Measurements from ENCODE around the gene FBRSL1. TPM values are rescaled to one million over a fixed set of nuclear protein-coding genes. Genes with fewer than 3 reads are reported as not detected.

Gene FBRSL1
- total RNA-seq, 1 donor from 2014 or later: 108 TPM

DNA sequence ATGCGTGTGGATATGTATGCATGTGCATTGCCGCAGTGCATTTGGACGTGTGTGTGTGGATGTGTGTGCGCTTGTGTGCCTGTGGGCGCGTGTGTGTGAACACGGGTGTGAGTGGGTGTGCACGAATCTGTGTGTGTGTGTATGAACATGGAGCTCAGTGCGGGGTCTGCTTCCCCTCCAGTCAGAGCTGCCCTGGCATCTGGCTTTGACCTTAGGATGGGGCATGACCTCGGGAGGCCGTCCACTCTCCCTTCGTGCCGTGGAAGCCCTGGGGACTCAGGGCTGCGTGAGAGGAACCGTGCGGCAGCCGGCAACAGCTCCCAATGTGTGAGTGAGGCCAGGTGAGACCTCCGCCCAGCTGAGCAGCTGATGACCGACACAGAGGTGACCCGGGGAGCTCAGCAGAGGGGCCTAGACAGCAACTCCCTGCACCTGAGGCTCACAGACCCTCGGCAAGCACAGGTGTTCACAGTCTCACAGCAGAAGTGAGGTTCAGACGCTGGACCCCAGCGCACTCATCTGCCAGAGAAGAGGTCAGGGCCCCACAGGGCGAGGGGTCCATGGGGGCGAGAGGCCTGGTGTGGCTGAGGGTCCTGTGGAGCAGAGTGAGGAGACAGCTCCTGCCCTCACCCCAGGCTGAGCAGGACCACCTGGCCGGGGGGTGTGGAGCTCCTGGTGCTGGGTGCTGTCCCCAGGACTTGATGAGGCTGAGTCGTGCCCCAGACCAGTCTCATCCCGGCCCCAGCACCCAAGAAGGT lies 33.6 kb upstream of the FBRSL1 start:
- DNase-seq (ENCODE audit: extremely low spot score, unreplicated experiment): no peak
- H3K27me3 Mint-ChIP-seq: peaks cover 12% of the 10 kb centered on the region
- TF ChIP-seq, protein P1, sequence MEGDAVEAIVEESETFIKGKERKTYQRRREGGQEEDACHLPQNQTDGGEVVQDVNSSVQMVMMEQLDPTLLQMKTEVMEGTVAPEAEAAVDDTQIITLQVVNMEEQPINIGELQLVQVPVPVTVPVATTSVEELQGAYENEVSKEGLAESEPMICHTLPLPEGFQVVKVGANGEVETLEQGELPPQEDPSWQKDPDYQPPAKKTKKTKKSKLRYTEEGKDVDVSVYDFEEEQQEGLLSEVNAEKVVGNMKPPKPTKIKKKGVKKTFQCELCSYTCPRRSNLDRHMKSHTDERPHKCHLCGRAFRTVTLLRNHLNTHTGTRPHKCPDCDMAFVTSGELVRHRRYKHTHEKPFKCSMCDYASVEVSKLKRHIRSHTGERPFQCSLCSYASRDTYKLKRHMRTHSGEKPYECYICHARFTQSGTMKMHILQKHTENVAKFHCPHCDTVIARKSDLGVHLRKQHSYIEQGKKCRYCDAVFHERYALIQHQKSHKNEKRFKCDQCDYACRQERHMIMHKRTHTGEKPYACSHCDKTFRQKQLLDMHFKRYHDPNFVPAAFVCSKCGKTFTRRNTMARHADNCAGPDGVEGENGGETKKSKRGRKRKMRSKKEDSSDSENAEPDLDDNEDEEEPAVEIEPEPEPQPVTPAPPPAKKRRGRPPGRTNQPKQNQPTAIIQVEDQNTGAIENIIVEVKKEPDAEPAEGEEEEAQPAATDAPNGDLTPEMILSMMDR (conservative IDR thresholded peaks at IDR 0.05): no peak

DNA sequence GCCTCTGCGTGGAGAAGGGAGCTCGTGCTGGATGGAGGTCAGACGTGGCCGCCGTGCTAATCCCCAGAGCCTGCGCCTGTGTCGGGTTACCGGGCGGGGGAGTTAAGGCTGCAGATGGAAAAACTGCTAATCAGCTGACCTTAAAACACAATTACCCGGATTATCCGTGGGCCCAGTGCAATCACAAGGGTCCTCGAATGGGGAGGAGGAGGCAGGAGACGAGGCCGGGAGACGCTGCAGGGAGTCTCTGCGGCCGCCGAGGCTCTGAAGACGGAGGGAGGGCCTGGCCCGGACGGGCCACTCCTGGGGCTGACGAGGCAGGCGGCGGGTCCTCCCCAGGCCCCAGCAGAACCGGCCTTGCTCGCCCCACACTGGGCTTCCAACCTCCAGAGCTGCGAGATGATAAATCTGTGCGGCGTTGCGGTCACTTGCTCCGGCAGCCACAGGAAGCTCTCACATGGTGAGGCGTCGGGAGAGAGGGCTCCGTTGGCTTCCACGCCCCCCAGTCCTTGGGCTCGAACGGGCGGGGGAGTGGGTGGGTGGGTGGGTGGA lies 32.9 kb upstream of the FBRSL1 start:
- no peak overlapping the region for H3K27ac Mint-ChIP-seq
- peaks cover 6% of the 10 kb centered on the region for H3K4me1 Mint-ChIP-seq (ENCODE audit: unreplicated experiment)
- H3K9me3 Mint-ChIP-seq: no peaks in the 10 kb centered on the region
- H3K27me3 Mint-ChIP-seq: peaks cover 10% of the 10 kb centered on the region
- no peak overlapping the region for H3K4me3 Mint-ChIP-seq
- DNase-seq (ENCODE audit: extremely low spot score, unreplicated experiment): no peak
- H3K36me3 Mint-ChIP-seq: no peaks in the 10 kb centered on the region
- TF ChIP-seq, protein P1 (conservative IDR thresholded peaks at IDR 0.05): no peak

More for the DNA sequence above, 33.6 kb upstream of the FBRSL1 start:
- Mint-ChIP-seq H3K9me3 (no peaks in the 10 kb centered on the region), H3K27ac (no peak overlapping the region), H3K4me1 (ENCODE audit: unreplicated experiment) (peaks cover 6% of the 10 kb centered on the region), H3K36me3 (no peaks in the 10 kb centered on the region), H3K4me3 (no peak overlapping the region)

- Mint-ChIP-seq H3K27ac (no peak overlapping the region), H3K36me3 (no peaks in the 10 kb centered on the region)
- no peak for DNase-seq (ENCODE audit: extremely low spot score, unreplicated experiment)
These were observed 31.5 kb upstream of the FBRSL1 start for GRCh38 chr12:132458441-132458840.

GRCh38 chr12:132458846-132459641 lies 30.9 kb upstream of the FBRSL1 start:
- H3K36me3 Mint-ChIP-seq: no peaks in the 10 kb centered on the region
- peaks cover 6% of the 10 kb centered on the region for H3K4me1 Mint-ChIP-seq (ENCODE audit: unreplicated experiment)
- H3K27ac Mint-ChIP-seq: no peak overlapping the region
- peaks cover 4% of the 10 kb centered on the region for H3K27me3 Mint-ChIP-seq
- no peaks in the 10 kb centered on the region for H3K9me3 Mint-ChIP-seq
- no peak overlapping the region for H3K4me3 Mint-ChIP-seq
- no peak for DNase-seq (ENCODE audit: extremely low spot score, unreplicated experiment)
- TF ChIP-seq, protein P1 (conservative IDR thresholded peaks at IDR 0.05): no peak

More at GRCh38 chr12:132458441-132458840, 31.5 kb upstream of the FBRSL1 start:
- Mint-ChIP-seq H3K4me3 (no peak overlapping the region), H3K27me3 (peaks cover 4% of the 10 kb centered on the region), H3K4me1 (ENCODE audit: unreplicated experiment) (peaks cover 6% of the 10 kb centered on the region), H3K9me3 (no peaks in the 10 kb centered on the region)
- TF ChIP-seq, protein P1 (conservative IDR thresholded peaks at IDR 0.05): no peak

DNA sequence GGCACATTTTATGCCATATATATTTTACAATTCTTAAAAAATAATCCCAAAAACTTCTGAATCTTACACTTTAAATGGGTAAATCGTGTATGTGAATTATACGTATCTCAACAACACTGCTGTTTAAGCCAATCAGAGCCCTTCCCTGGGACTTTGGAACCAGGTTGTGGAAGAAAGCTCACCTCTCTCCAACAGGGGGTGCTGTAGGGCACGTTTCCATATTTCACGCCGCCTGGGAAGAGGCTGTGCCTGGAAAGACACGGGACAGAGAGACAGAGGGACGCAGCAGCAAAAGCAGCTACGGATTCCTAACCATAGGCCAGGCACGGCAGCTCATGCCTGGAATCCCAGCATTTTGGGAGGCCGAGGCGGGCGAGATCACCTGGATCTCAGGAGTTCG lies 29.4 kb upstream of the FBRSL1 start:
- TF ChIP-seq, protein P1 (conservative IDR thresholded peaks at IDR 0.05): peak; percentile 65
- H3K9me3 Mint-ChIP-seq: no peaks in the 10 kb centered on the region

More for the DNA sequence above, 29.4 kb upstream of the FBRSL1 start:
- Mint-ChIP-seq H3K4me1 (ENCODE audit: unreplicated experiment) (peaks cover 6% of the 10 kb centered on the region), H3K27ac (no peak overlapping the region), H3K27me3 (peaks cover 4% of the 10 kb centered on the region), H3K4me3 (no peak overlapping the region), H3K36me3 (no peaks in the 10 kb centered on the region)
- DNase-seq (ENCODE audit: extremely low spot score, unreplicated experiment): no peak
